Measurements from ENCODE around the gene DOCK11.
"Not testable (repeated sequence)": the region's sequence is repeated elsewhere in the genome, so short reads cannot be mapped to it uniquely, and the experiment has no call there.

DOCK11 gene

DNA sequence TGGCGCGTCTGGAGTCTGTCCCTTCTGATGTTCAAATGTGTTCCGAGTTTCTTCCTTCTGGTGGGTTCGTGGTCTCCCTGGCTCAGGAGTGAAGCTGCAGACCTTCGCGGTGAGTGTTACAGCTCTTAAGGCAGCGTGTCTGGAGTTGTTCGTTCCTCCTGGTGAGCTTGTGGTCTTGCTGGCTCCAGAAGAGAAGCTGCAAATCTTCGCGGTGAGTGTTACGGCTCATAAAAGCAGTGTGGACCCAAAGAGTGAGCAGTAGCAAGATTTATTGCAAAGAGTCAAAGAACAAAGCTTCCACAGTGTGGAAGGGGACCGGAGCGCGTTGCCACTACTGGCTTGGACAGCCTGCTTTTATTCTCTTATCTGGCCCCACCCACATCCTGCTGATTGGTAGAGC lies 220.3 kb downstream of the DOCK11 start:
- DNase-seq, result not testable (repeated sequence)

GRCh38 chrX:118716833-118717232 lies 221.2 kb downstream of the DOCK11 start:
- DNase-seq, result not testable (repeated sequence)

GRCh38 chrX:118717678-118718391 lies 222.2 kb downstream of the DOCK11 start:
- no peak for DNase-seq

DNA sequence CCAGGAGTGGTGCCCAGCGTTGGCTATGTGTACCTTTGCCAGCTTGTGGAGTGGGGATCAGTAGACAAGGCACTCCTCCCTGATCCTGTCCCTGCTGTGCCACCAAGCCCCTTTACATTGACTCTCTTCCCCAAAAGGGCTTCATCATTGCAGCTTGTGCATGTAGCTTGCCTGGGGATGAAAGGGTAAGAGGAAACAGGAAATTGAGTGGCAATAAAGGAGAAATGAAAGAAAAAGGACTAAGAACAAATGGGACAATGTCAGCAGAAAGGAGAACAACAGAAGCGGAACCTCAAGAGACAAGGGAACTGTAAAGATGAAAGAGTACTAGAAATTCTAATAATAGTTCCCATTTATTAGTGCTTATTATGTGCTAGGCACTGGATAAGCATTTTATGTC lies 223.1 kb downstream of the DOCK11 start:
- no peak for DNase-seq

DNA sequence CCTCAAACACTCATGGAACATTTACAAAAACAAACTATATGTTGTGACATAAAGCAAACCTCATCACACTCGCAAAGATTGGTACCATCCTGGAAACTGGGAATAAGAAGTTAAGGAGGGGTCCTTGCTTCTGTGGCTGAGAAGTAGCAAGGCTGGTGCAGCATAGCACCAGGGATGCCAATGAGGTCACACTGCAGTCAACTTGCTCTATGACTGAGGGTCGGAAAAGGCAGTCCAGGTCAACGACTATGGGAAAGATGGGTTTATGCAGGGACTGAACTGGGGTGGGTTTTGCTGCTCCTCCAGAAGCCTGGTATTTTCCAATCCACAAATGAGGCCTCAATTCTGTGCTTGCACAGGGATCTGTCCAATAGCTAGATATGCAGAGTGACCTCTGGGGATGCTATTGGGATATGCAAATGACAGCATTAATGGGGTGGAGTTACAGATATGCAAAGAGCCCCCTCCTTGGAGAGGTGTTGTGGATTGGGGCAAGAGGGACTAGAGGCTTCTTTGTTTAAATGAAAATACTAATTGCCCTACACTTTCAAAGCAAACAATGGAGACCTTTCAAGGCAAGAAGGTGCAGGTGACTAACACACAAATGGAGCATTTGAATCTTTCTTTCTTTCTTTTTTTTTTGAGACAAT lies 224.6 kb downstream of the DOCK11 start:
- no peak for DNase-seq

DNA sequence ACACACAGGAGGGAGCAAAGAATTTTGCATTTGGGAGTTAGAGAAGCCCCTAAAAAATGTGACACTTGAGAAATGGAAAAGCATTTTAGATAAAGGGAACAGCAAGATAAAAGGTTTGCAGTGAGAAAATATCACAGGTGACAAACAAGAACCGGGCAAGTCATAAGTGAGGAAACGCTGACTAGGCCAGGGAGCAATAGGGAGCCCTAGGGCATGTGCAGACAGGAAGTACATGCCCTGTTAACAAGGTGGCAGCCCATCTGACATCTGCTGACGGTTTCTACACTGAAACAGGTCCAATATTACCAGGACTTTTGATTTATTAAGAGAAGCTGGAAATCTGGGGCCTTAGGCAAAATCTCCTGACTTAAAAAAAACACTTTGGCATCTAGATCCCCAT lies 227.8 kb downstream of the DOCK11 start:
- DNase-seq, result no peak

GRCh38 chrX:118724365-118724764 lies 228.8 kb downstream of the DOCK11 start:
- no peak for DNase-seq

- DNase-seq, result no peak
Measured at GRCh38 chrX:118724775-118725174, 229.2 kb downstream of the DOCK11 start.

GRCh38 chrX:118726396-118726795 lies 230.8 kb downstream of the DOCK11 start:
- DNase-seq, result no peak

- DNase-seq, result peak; percentile 71
Measured at GRCh38 chrX:118726887-118727685, 231.5 kb downstream of the DOCK11 start, which contains the start of gene IL13RA1. IL13RA1 (plus strand) TSS chrX:118727606; CDS start chrX:118727639, 33 bp downstream.

GRCh38 chrX:118727686-118728339 lies 232.2 kb downstream of the DOCK11 start:
- DNase-seq, result peak; percentile 18

DNA sequence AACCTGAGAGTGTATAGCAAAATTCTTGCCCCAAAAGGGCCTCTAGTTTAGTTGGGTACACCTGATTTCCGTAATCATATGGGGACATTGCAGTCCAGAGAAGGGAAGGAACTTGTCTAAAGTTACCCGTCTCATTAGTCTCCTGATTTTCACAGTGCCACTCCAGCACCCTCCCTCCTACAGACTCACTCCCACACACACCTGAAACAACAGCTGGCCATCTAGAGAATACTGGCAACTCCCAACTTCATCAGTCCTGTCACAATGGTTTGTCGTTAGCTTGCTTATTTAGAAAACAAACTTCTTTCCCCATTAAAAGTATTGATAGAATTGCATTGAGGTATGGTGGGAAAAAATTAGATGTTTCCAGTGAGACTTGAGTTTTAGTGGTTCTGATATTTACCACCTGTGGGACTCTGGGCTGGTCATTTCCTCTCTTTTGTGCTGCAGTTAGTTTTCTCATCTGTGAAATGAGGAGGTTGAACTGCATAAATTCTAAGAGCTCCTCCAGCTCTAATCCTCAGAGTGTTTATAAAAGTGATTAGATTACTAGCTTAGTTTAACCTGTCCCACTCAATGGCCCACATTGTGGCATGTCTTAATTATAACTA lies 233.5 kb downstream of the DOCK11 start:
- no peak for DNase-seq

- no peak for DNase-seq
Measured at GRCh38 chrX:118730500-118731247, 235.1 kb downstream of the DOCK11 start.

DNA sequence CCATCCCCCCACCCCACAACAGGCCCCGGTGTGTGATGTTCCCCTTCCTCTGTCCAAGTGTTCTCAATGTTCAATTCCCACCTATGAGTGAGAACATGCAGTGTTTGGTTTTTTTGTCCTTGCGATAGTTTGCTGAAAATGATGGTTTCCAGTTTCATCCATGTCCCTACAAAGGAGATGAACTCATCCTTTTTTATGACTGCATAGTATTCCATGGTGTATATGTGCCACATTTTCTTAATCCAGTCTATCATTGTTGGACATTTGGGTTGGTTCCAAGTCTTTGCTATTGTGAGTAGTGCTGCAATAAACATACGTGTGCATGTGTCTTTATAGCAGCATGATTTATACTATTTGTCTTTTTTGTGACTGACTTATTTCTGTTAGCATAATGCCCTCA lies 236.9 kb downstream of the DOCK11 start:
- not testable (repeated sequence) for DNase-seq

DNA sequence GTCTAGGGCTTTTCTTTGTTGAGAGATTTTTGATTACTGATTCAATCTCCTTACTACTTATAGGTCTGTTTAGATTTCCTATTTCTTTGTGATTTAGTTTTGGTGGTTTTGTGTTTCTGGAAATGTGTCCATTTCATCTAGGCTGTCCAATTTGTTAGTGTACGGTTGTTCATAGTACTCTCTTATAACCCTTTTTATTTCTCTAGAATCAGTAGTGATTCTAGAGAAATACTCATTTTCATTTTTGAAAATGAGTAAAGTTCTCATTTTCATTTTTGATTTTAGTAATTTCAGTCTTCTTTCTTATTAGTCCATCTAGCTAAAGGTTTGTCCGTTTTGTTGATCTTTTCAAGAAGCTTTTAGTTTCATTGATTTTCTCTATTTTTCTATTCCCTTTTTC lies 239.3 kb downstream of the DOCK11 start:
- no peak for DNase-seq

All from NCI-H1105 treated with DMSO at 0.1 percent for 48 hours (cell line).